ENCODE measurements around the gene TUBG1. TPM values are rescaled to one million over a fixed set of nuclear protein-coding genes. Genes with fewer than 3 reads are reported as not detected.

TUBG1 gene
- total RNA-seq, 4 donors from 2014 or later, result 54.7 to 125 (median 91.7) TPM

GRCh38 chr17:42577532-42578281, 31.8 kb upstream of the TUBG1 start, which contains the start of gene PSMC3IP:
Gene PSMC3IP, minus strand, starts transcription at chr17:42577729. Its CDS starts 43 bp downstream, at chr17:42577686.
- Histone ChIP-seq H3K27ac (peak within 1 kb of the TSS; percentile 83 to 98 (median 91)), H3K27me3 (no peaks in the 10 kb centered on the region), H3K36me3 (peaks cover 2 to 57% of the 10 kb centered on the region in 2 donors), H3K9me3 (no peaks in the 10 kb centered on the region), H3K4me3 (peak within 1 kb of the TSS; percentile 61 to 94 (median 86)), H3K4me1 (peaks cover 12 to 18% of the 10 kb centered on the region in 2 donors)
- peak; percentile 94 for DNase-seq
- peak; percentile 95 to 96 for ATAC-seq
- TF ChIP-seq CTCF (IDR thresholded peaks at IDR 0.05 in 4 of 5, conservative IDR thresholded peaks at IDR 0.05 in 1 of 5), result peak in 2 of 5 experiments; percentile 23 to 30
- peak; percentile 62 to 65 for TF ChIP-seq POLR2A (IDR thresholded peaks at IDR 0.05)
- intact Hi-C loops (cut with DNase I; ENCODE audit: low total_unique reads) (loop anchor here (1.0 to 5.0 kb wide), 6 partner anchors 10 to 245 kb away; partner anchors contain the start of genes BECN1, EZH1, MLX and RETREG3), in situ Hi-C loops (cut with MboI; ENCODE audit: low sequenced_read_pairs in 4 of 4) (loop anchor here in 3 of 4 donors (5.0 to 25.0 kb wide), 3 partner anchors 105 to 185 kb away; partner anchors contain the start of genes CCR10 (in 3 of the 3), CNTNAP1 (in 3 of the 3), PLEKHH3 (in 2 of the 3) and RAMP2 (in 1 of the 3))

- Histone ChIP-seq H3K4me3 (peak overlapping the region; percentile 61 to 94 (median 86)), H3K27ac (peak overlapping the region; percentile 83 to 98 (median 91)), H3K4me1 (peaks cover 12 to 18% of the 10 kb centered on the region in 2 donors), H3K27me3 (no peaks in the 10 kb centered on the region), H3K9me3 (no peaks in the 10 kb centered on the region), H3K36me3 (peaks cover under 1 to 57% of the 10 kb centered on the region in 2 donors)
- TF ChIP-seq CTCF (IDR thresholded peaks at IDR 0.05 in 4 of 5, conservative IDR thresholded peaks at IDR 0.05 in 1 of 5) (peak; percentile 74 to 81 (median 79)), POLR2A (IDR thresholded peaks at IDR 0.05) (no peak)
- ATAC-seq (peak; percentile 80 to 88), DNase-seq (peak; percentile 44 to 75)
- in situ Hi-C loops (cut with MboI; ENCODE audit: low sequenced_read_pairs in 4 of 4), result loop anchor here in 3 of 4 donors (5.0 to 25.0 kb wide), 3 partner anchors 104 to 184 kb away; partner anchors contain the start of genes CCR10 (in 3 of the 3), CNTNAP1 (in 3 of the 3), PLEKHH3 (in 2 of the 3) and RAMP2 (in 1 of the 3)
- intact Hi-C loops (cut with DNase I; ENCODE audit: low total_unique reads), result loop anchor here (1.0 to 5.0 kb wide), 4 partner anchors 101 to 244 kb away; partner anchors contain the start of genes BECN1 and EZH1
Measured at GRCh38 chr17:42578282-42578869, 31.1 kb upstream of the TUBG1 start.

GRCh38 chr17:42579794-42580551, 29.5 kb upstream of the TUBG1 start:
- intact Hi-C loops (cut with DNase I; ENCODE audit: low total_unique reads), result loop anchor here (2.0 to 5.0 kb wide), 3 partner anchors 165 to 242 kb away; partner anchors contain the start of genes BECN1 and EZH1
- no peaks in the 10 kb centered on the region for H3K27me3 ChIP-seq
- H3K36me3 ChIP-seq, result peaks cover 0 to 60% of the 10 kb centered on the region in 2 donors
- H3K27ac ChIP-seq, result no peak overlapping the region
- no peaks in the 10 kb centered on the region for H3K9me3 ChIP-seq
- TF ChIP-seq POLR2A (IDR thresholded peaks at IDR 0.05), result no peak
- no peak for TF ChIP-seq CTCF (IDR thresholded peaks at IDR 0.05 in 4 of 5, conservative IDR thresholded peaks at IDR 0.05 in 1 of 5)
- in situ Hi-C loops (cut with MboI; ENCODE audit: low sequenced_read_pairs in 4 of 4), result loop anchor here (5.0 to 25.0 kb wide), 5 partner anchors 102 to 185 kb away; partner anchors contain the start of genes CCR10 (in 4 of the 4), CNTNAP1 (in 4 of the 4), PLEKHH3 (in 2 of the 4) and RAMP2 (in 2 of the 4)
- no peak for ATAC-seq
- DNase-seq, result no peak
- peaks cover 12 to 18% of the 10 kb centered on the region in 2 donors for H3K4me1 ChIP-seq
- no peak overlapping the region for H3K4me3 ChIP-seq

- H3K36me3 ChIP-seq, result peaks cover 0 to 74% of the 10 kb centered on the region in 2 donors
- intact Hi-C loops (cut with DNase I; ENCODE audit: low total_unique reads) (no loop called here), in situ Hi-C loops (cut with MboI; ENCODE audit: low sequenced_read_pairs in 4 of 4) (loop anchor here (10.0 to 25.0 kb wide), 4 partner anchors 103 to 183 kb away; partner anchors contain the start of genes CCR10 (in 3 of the 4), CNTNAP1 (in 3 of the 4), PLEKHH3 (in 2 of the 4) and RAMP2 (in 2 of the 4))
- H3K27ac ChIP-seq, result no peak overlapping the region
- peaks cover 16 to 28% of the 10 kb centered on the region in 2 donors for H3K4me1 ChIP-seq
- no peaks in the 10 kb centered on the region for H3K27me3 ChIP-seq
- DNase-seq (no peak), ATAC-seq (no peak)
- TF ChIP-seq POLR2A (IDR thresholded peaks at IDR 0.05), result no peak
- no peak for TF ChIP-seq CTCF (IDR thresholded peaks at IDR 0.05 in 4 of 5, conservative IDR thresholded peaks at IDR 0.05 in 1 of 5)
- no peak overlapping the region for H3K4me3 ChIP-seq
- H3K9me3 ChIP-seq, result no peaks in the 10 kb centered on the region
Measured at GRCh38 chr17:42581744-42582270, 27.7 kb upstream of the TUBG1 start.
